GM19452 (cell line): ENCODE measurements around the gene SHLD3.
A peak's percentile ranks its signal among the peaks of the same experiment; 100 is the strongest.
"Not testable (repeated sequence)": the region's sequence is repeated elsewhere in the genome, so short reads cannot be mapped to it uniquely, and the experiment has no call there.

Experiments
- ATAC-seq: cut with Tn5 transposase; IDR thresholded peaks from one replicate; pipeline ENCODE4 v1.9.1; 2021; ENCODE audit not compliant: unreplicated experiment

Gene SHLD3, protein sequence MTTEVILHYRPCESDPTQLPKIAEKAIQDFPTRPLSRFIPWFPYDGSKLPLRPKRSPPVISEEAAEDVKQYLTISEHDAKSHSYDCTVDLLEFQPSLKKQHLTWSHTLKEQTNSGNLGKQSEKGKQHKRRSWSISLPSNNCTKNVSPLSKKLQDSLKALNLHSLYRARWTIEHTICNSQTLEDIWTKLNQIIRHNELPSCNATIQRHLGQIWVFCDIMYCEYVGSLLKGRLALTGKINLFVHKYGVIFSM

DNA sequence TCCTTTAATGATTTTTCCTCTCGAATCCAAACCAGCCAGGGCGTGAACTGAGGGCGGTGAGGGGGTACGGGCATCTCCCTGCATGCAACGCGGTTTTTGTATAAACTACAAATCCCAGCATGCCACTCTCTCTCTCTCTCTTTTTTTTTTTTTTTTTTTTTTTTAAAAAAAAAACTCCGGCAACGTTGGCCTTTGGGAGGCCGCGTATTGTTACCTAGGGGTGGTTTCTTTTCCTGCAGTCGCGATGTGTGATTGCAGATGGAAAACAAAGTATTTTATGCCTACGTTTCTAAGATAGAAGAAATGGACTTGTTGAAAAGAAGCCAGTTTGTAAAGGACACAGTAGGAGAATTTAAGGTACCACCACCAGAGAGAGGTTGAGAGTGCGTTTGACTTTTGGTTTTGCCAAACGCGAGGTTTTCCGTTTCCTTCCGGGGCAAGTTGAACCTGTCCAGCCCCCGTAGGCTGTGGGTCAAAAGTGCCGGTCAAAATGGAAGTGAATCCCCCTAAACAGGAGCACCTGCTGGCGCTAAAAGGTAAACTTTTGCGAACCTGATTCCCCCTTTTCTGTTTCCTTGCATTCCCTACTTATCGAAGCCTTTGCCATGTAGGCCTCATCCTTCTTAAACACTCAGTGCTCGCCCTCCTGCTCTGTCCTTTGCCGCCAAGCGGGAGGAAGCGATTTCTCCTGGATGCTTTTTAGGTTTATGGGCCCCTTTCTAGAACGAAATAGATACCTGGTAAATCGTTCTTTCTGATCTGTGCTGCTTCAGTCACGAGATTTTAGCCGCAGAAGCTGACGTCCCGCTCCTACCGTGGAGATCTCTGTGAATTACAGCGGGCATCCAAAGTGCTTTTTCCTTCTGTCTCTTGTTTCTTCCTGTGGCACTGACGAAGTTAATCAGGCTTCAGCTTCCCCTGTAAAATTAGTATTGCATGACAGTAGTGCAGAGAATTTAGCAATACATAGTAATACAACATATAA lies at the start of gene SHLD3, which contains the start of gene TRAPPC13:
TSS of gene SHLD3 (plus strand) at position 457 of the 985 bp plus-strand sequence. CDS start 4,561 bp downstream, outside the sequence.
TSS of gene TRAPPC13 (plus strand) at position 457 of the 985 bp plus-strand sequence. CDS start at position 491, 34 bp downstream.
- peak; percentile 67 for ATAC-seq

DNA sequence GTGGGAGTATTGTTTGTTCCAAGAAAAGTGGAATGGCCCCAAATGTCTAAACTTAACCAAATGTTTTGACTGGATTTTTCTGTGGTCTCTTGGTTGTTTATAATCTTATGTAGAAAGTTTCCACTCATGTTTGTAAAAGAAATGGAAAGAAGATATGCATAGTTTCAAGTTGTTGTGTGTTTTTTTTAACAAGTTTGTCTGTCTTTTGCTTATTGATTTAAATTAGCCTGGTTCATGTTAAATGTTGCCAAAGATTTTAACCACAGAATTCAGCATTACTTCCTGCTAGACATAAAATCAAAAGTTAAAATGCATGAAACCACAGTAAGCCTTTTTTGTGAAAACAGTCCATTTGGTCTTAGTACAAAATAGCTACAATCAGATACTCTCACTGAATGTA lies 47.7 kb upstream of the SHLD3 start:
- ATAC-seq = no peak

DNA sequence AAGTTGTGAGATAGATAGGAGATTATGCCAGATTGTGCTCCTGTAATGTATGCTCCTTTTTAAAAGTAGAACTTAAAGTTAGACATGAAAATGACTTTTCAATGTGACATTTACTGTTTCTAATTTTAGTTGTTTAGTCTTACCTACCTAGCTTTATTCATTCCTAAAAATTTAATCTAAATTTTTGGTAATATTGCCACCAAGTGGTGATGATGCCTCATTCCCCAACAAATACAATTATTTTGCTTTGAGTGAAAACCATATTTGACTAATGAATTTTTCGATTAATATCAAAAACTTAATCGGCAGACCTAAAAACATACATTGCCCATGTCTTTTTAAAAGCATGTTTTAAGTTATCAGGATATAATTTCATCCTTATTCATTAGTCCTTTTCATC lies 36.1 kb upstream of the SHLD3 start:
- no peak for ATAC-seq

DNA sequence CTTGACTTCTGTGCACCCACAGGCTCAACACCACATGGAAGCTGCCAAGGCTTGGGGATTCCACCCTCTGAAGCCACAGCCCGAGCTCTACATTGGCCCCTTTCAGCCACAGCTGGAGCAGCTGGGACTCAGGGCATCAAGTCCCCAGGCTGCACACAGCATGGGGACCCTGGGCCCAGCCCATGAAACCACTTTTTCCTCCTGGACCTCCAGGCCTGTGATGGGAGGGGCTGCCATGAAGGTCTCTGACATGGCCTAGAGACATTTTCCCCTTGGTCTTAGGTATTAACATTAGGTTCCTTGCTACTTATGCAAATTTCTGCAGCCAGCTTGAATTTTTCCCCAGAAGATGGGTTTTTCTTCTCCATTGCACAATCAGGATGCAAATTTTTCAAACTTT lies 23.1 kb upstream of the SHLD3 start:
- ATAC-seq = not testable (repeated sequence)

DNA sequence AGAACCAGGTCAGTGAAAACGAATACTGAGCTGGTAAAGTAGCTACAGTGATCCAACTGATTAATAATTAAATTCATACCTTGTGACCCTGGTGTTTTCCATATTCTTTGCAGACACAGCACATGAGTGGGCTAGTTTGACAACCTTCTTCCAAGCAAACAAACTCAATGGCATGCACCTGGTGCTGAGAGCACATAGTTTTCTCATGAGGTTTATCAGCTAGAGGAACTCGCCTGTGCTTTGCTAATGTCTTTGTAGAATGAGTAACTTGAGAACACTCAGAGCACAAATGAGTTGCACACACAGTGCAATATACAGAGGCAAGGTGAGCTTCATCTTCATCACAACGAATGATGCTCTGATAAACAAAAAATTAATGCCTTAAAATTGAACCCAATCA lies 13.3 kb upstream of the SHLD3 start:
- no peak for ATAC-seq

DNA sequence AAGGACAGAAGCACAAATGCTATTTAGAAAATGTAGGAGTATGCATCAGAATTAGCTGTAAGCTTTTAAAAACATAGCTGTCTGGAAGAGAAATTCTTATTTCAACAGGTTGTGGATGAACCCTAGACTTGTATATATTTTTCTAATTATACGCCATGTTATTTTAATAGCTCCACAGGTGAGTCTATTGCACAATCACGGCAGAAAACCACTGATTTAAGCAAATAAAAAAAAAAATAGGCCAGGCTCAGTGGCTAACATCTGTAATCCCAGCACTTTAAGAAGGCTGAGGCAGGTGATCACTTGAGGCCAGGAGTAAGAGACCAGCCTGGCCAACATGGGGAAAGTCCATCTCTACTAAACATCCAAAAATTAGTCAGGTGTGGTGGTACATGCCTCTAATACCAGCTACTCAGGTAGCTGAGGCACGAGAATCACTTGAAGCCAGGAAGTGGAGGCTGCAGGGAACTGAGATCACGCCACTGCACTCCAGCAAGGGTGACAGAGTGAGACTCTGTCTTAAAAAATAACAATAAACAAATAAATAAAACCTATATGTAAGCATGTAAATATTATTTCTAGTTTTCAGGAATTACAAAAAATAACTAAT lies 12.4 kb upstream of the SHLD3 start:
- no peak for ATAC-seq

DNA sequence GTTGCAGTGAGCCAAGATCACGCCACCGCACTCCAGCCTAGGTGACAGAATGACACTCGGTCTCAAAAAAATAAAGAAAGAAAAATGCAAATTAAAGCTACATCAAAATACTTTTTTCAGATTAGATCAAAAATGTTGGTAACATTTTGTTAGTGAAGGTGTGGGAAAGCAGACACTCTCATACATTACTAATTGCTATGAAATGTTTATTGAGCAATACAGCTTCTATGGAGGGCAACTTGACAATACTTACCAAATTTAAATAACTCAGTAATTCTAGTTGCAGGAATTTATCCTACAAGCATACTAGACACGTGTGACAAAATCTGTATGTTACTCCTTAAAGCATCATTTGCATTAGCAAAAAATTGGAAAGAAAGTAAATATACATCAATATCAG lies 4.8 kb upstream of the SHLD3 start:
- ATAC-seq = no peak

DNA sequence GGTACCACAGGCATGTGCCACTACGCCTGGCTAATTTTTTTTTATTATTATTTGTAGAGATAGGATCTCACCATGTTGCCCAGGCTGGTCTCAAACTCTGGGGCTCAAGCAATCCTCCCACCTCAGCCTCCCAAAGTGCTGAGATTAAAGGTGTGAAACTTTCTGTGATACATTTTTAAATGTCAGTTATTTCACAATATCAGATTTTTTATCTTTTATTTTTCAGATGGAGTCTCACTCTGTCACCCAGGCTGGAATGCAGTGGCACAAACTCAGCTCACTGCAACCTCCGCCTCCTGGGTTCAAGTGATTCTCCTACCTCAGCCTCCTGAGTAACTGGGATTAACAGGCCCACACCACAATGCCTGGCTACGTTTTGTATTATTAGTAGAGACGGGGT lies 2.9 kb upstream of the SHLD3 start:
- not testable (repeated sequence) for ATAC-seq

DNA sequence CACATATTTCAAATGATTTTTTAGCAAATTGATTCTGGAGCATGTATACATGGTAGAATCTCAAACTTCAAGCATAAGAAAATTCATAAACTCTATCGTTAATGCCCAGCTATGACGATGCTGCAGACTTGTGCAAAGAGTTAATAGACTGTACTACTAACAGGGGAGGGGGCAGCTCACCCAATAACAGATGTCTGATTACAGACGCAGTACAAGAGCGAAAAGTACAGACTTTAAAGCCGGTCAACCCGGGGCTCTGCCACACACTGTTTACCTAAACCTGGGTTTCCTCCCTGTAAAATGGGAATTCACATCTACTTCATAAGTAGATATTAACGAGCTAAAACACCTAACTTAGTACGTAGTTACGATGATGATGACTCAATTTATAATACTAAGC lies 1.3 kb upstream of the SHLD3 start:
- no peak for ATAC-seq

DNA sequence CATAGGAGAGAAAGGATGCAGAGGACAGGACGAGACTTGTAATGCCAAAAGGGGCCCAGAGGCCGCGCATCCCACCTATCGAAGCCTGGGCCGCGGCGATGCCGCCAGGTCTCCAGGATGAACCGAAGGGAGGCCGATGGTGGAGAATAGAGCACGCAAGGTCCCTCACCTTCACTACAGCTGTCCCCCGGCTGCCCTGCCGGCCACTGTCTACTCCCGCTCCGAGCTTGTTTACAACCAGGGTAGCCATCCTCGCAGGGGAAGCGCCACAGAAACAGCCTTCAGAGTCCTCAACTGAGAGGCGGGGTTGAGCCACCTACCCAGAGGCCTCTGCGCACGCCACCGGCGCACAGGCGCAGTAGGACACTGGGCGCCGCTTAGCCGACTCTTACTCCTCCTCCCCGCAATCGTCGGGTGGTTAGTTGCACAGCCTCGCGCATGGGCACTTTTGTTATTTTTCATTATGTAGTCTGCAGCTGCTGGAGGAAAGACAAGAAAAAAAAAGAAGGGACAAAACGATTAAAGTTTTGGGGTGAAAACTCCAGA lies 729 bp upstream of the SHLD3 start, which contains the start of gene TRIM23:
TSS of gene TRIM23 (minus strand) at position 309 of the 546 bp plus-strand sequence. CDS start at position 250, 59 bp downstream.
- peak; percentile 94 for ATAC-seq

DNA sequence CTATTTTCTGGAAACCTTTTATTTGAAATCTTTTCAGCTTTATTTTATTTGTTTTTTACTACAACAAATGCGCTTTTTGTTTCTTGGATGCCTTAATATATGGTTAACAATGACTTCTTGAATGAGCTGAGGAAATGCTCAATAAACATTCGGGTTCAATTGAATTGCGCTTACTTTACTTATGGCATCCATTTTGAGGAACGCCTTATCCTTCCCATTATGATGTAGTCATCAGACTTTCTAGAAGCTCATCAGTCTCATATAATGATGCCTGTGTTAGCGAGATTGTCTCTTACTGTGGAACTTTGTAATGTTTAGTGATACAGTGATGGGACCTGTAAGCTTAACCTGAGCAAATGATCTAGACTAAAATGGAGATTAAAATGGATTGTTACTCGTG lies 916 bp downstream of the SHLD3 start:
- no peak for ATAC-seq

DNA sequence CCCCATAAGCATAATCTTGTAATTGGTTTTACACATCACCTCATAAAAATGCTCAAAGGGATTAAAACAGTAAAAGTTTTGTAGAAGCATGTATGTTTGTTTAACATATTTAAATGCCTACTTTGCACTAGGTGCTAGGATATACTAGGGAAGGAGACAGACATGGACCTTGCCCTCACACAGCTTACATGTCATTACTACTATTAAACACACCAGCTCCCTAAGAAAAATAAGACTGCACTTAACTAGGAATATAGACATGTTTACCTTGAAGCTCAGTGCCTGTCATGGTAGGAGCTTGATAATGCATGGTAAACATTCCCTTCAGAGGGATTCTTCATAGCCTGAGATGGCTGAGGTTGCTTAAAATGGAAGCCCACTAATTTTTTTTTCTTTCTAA lies 6.2 kb downstream of the SHLD3 start:
- no peak for ATAC-seq

DNA sequence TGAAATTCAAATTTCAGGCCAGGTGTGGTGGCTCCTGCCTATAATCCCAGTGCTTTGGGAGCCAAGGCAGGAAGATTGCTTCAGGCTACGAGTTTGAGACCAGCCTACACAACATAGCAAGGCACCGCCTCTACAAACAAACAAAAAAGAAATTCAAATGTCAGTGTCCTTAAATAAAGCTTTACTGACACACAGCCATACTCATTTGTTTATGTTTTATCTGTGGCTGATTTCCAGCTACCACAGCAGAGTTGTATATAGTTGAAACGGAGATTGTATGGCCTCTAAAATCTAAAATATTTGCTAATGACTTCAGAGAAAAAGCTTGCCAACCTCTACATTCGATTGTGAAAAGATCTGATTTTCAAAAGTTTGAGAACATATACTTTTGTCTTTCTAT lies 15.4 kb downstream of the SHLD3 start:
- no peak for ATAC-seq

DNA sequence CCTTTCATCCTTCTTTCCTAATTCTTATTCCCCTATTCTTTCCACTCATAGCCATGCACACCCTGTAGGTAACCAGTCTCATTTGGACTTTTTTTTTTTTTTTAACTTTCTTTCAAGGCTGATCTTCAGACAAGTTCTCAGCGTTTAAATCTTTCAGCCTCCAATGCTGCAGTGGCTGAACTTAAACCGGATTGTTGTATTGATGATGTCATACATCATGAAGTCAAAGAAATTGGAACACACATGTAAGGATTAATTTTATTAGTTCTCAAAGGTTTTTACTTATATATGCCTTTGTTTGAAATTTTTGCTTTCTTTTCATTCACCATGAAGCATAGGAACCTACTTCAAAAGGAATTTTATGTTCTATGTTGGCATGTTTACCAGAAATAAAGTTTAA lies 22.1 kb downstream of the SHLD3 start:
- no peak for ATAC-seq

DNA sequence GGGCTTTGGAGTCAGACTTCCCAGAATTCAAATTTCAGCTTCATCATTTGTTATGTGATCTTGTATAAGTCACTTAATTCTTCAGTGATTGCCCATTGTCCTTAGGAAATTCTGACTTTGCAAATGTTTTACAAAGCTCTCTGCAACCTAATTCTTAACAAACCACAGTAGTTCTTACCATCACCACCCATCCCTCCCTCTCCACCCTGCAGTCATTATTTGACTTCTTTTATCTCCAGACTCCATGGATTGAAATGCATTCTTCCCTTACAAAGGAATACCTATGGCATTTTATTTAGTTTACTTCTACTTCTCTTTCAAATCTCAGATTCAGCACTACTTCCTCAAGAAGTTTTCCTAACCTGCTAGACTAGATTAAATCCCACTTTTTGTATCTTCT lies 23.1 kb downstream of the SHLD3 start:
- no peak for ATAC-seq

DNA sequence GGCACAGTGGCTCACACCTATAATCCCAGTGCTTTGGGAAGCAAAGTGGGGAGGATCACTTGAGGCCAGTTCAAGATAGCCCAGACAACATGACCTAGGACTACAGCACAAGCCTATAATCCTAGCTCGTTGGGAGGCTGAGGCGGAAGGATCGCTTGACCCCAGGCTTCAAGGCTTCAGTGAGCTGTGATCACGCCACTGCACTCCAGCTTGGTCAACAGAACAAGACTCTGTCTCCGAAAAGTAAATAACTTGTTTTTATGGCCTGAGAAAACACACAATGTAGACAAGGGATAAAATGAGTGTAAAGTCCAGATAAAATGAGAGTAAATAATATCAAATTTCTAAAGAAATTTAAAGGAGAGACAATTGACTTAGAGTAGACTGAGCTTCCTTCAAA lies 26.3 kb downstream of the SHLD3 start:
- ATAC-seq = no peak

DNA sequence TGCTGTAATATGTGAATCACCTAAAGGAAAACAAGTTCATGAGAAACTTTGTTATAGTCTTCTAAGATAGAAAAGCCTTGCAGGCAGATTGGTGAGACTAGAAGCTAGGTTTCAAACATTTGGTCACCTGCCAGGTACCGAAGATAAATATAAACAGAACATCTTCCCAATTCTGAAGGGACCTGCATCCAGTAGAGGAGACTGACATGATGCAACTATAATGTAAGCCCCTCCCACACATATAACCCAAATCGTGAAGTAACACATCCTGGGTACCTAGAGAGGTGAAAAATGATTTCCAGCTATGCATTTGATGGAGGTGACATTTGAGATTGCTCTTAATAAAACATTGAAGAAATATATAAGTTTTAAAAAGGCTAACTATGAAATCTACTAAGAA lies 29.9 kb downstream of the SHLD3 start:
- ATAC-seq = no peak

DNA sequence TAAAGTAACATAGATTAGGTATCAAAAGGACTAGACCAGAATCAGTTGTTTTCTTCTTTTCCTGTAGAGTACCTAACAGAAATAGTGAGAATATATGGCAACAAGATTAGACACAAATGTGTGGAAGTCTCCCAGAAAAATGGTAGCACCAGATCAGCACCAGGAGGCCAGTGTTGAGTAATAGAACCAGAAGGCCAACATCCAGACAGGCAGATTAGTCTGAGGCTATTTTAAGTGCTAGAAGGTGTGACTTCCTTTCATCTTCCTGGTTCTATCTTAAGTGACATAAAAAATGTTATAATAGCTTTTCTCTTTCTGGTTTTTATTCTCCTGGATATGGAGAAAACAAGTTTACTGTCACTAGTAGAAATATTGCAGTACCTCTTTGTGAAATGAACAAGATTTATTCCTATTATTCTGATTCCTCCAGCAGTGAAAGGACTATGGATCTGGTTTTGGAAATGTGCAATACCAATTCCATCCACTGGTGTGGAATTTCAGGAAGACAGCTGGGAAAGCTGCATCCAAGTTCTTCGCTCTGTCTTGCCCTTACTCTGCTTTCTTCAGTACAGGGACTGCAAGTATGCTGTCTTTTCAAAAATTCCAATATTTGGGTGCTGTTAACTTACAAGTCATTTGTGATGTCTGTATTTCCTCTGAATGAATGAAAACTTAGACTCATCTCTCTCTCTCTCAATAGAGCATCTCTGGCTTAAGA lies 39.1 kb downstream of the SHLD3 start:
- no peak for ATAC-seq

DNA sequence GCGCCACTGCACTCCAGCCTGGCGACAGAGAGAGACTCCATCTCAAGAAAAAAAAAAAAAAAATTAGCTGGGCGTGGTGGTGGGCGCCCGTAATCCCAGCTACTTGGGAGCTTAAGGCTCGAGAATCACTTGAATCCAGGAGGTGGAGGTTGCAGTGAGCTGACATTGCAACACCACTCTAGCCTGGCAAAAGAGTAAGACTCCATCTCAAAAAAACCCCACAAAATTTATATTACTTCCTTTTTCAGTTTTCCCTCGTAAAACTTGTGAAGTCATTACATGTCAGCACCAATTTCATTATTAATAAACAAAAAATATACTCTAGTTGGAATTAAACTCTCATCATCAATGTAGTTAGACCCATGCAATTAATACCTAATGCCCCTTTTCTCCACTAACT lies 43.9 kb downstream of the SHLD3 start:
- ATAC-seq = no peak

DNA sequence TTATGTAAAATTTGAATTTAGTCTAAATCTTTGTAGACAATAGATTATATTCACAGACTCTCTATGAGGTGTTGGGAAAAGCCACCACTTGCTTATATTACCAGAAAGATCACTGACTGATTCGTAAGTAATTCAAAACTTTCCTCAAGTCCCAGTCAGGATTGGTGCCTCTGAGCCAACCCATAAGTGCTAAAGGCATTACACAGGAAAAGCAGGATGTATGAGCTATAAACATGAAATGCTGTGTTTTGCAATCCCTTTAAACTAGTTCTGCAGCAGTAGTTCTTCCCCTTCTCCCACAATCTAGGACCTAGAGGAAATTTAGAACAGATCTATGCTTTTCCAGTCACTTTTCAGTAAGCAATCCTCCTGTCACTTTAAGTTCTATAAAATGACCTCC lies 48.0 kb downstream of the SHLD3 start:
- no peak for ATAC-seq

DNA sequence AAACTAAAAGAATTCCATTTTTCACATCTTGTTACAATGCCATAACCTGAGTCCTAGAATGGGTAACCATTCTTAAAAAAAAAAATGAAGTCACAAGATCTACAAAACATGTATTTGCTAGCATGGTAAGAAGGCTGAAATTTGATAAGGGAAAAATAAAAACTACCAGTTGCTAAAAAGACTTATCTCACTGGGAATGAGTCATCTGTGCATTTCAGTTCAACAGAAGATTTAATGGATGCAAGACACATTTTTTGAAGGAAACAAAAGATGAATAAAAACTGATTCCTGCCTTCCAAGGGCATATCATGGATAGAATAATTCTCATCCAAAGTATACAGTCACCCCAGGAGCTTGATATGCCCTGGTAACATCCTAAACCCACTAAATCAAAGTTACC lies 49.9 kb downstream of the SHLD3 start:
- ATAC-seq = no peak
